ENCODE data around the gene YY1AP1. TPM values are rescaled to one million over a fixed set of nuclear protein-coding genes. Genes with fewer than 3 reads are reported as not detected.

The YY1AP1 gene
- total RNA-seq (2021) (38.3 and 40.6 TPM in 2 replicates), Bru-seq, nascent RNA (percentile 85 among the genes with signal in this experiment), BruChase-seq, experiment 1, labeled RNA remaining after a 2-hour chase (percentile 90 among the genes with signal in this experiment), BruChase-seq, experiment 2, labeled RNA remaining after a 6-hour chase (percentile 84 among the genes with signal in this experiment)
- long read RNA-seq, transcript YY1AP1-205 (11 exons, 2,663 nt) = major isoform, 18 of 49 reads
- long read RNA-seq, transcript YY1AP1-212 (11 exons, 2,654 nt) = minor isoform, 8 of 49 reads
- long read RNA-seq, partial matches to known transcripts = 3 of 49 reads
- long read RNA-seq, other reads (novel, unspliced or antisense) = 13 of 49 reads

GRCh38 chr1:155688324-155689080, at the start of gene YY1AP1:
TSS of gene YY1AP1 (minus strand) at chr1:155688774. CDS start at chr1:155680436, 8,338 bp downstream.
- ChIA-PET POLR2A (ENCODE audit: unreplicated experiment) (interaction anchor here (0.7 kb wide), 1 partner anchor 14 kb away, joined by 3 read pairs; no protein-coding TSS in a partner anchor), CTCF (no interaction called here)
- Histone ChIP-seq H3K36me3 (ENCODE audit: low read depth) (peaks cover 21% of the 10 kb centered on the region), H3K4me3 (peak within 1 kb of the TSS; percentile 88), H3K79me2 (ENCODE audit: low read depth) (peaks cover 89% of the 10 kb centered on the region), H3K27ac (peak within 1 kb of the TSS; percentile 94), H3K4me2 (peak within 1 kb of the TSS; percentile 85), H2AFZ (peak within 1 kb of the TSS; percentile 79), H3K9me3 (ENCODE audit: insufficient read depth, low read depth) (peaks cover 8% of the 10 kb centered on the region; the same call in 1 of the 2 replicates), H3K27me3 (ENCODE audit: insufficient read depth, low read depth) (no peaks in the 10 kb centered on the region), H3K4me1 (replicated peaks; ENCODE audit: insufficient read depth) (peaks cover 16% of the 10 kb centered on the region), H3K9me2 (ENCODE audit: insufficient read depth) (no peaks in the 10 kb centered on the region), H3F3A (ENCODE audit: insufficient read depth, low read depth) (peaks cover 8% of the 10 kb centered on the region), H4K20me1 (ENCODE audit: insufficient read depth) (peaks cover 41% of the 10 kb centered on the region)
- peak; percentile 59 to 91 for DNase-seq
- BruUV-seq (replicated peaks) = no TSS peak
- intact Hi-C loops (cut with micrococcal nuclease; ENCODE audit: unreplicated experiment) = loop anchor here (2.0 kb wide), 1 partner anchor 36 kb away; no protein-coding TSS in a partner anchor
- TF ChIP-seq CTCF (conservative IDR thresholded peaks at IDR 0.05) (no peak), EZH2 (IDR thresholded peaks at IDR 0.05; ENCODE audit: low read depth) (no peak)

GRCh38 chr1:155729031-155729898, 40.7 kb upstream of the YY1AP1 start:
- Histone ChIP-seq H3K79me2 (ENCODE audit: low read depth) (no peaks in the 10 kb centered on the region), H3K4me3 (no peak overlapping the region), H3K27ac (no peak overlapping the region), H3K27me3 (ENCODE audit: insufficient read depth, low read depth) (no peaks in the 10 kb centered on the region), H3K4me1 (replicated peaks; ENCODE audit: insufficient read depth) (no peaks in the 10 kb centered on the region), H2AFZ (no peak overlapping the region), H3F3A (ENCODE audit: insufficient read depth, low read depth) (peaks cover 26% of the 10 kb centered on the region; the same call in 1 of the 2 replicates), H3K36me3 (ENCODE audit: low read depth) (peaks cover 28% of the 10 kb centered on the region), H4K20me1 (ENCODE audit: insufficient read depth) (no peaks in the 10 kb centered on the region), H3K9me3 (ENCODE audit: insufficient read depth, low read depth) (no peaks in the 10 kb centered on the region), H3K9me2 (ENCODE audit: insufficient read depth) (no peaks in the 10 kb centered on the region), H3K4me2 (no peak overlapping the region)
- POLR2A ChIA-PET (ENCODE audit: unreplicated experiment) = interaction anchor here (0.6 kb wide), 1 partner anchor 60 kb away, joined by 4 read pairs; no protein-coding TSS in a partner anchor
- TF ChIP-seq CTCF (conservative IDR thresholded peaks at IDR 0.05) = peak; percentile 71
- no peak for TF ChIP-seq EZH2 (IDR thresholded peaks at IDR 0.05; ENCODE audit: low read depth)
- CTCF ChIA-PET = no interaction called here
- intact Hi-C loops (cut with micrococcal nuclease; ENCODE audit: unreplicated experiment) = no loop called here
- no TSS peak for BruUV-seq (replicated peaks)
- DNase-seq = peak in 1 of 2 experiments; percentile 34

GRCh38 chr1:155725142-155725541, 36.6 kb upstream of the YY1AP1 start:
- POLR2A ChIA-PET (ENCODE audit: unreplicated experiment) = no interaction called here
- Histone ChIP-seq H3F3A (ENCODE audit: insufficient read depth, low read depth) (peaks cover 31% of the 10 kb centered on the region; the same call in 1 of the 2 replicates), H3K4me2 (no peak overlapping the region), H3K27ac (no peak overlapping the region), H3K4me1 (replicated peaks; ENCODE audit: insufficient read depth) (no peaks in the 10 kb centered on the region), H3K9me3 (ENCODE audit: insufficient read depth, low read depth) (no peaks in the 10 kb centered on the region), H3K27me3 (ENCODE audit: insufficient read depth, low read depth) (no peaks in the 10 kb centered on the region), H3K9me2 (ENCODE audit: insufficient read depth) (no peaks in the 10 kb centered on the region), H4K20me1 (ENCODE audit: insufficient read depth) (no peaks in the 10 kb centered on the region), H3K79me2 (ENCODE audit: low read depth) (no peaks in the 10 kb centered on the region), H2AFZ (no peak overlapping the region), H3K4me3 (no peak overlapping the region), H3K36me3 (ENCODE audit: low read depth) (peaks cover 32% of the 10 kb centered on the region; the same call in 1 of the 2 replicates)
- intact Hi-C loops (cut with micrococcal nuclease; ENCODE audit: unreplicated experiment) = no loop called here
- BruUV-seq (replicated peaks) = no TSS peak
- CTCF ChIA-PET = interaction anchor here (0.6 kb wide), 1 partner anchor 497 kb away, joined by 4 read pairs; no protein-coding TSS in a partner anchor
- no peak for DNase-seq
- no peak for TF ChIP-seq EZH2 (IDR thresholded peaks at IDR 0.05; ENCODE audit: low read depth)
- TF ChIP-seq CTCF (conservative IDR thresholded peaks at IDR 0.05) = no peak

Data from PC-9 (cell line).